Astrocyte of the cerebellum (primary cell): Measurements from ENCODE around the gene PPFIA1.
A peak's percentile ranks its signal among the peaks of the same experiment; 100 is the strongest.

Experiments
- DNase-seq: peaks from one replicate; pipeline ENCODE4 v3.0.0-alpha.2; 2011; ENCODE audit warnings: low read depth
- H3K4me3 ChIP-seq: 2 replicates; pipeline ENCODE4 v1.5.1; 2011; ENCODE audit warnings: mild to moderate bottlenecking, low read depth, low read length, moderate library complexity
- in situ Hi-C: cut with HindIII; loops from 2 replicates; pipeline ENCODE4 v1.10.0; 2017; ENCODE audit warnings: low sequenced_read_pairs
- TF ChIP-seq, protein P1 (sequence below): IDR thresholded peaks from 2 replicates; pipeline ENCODE4 v1.5.1; 2012; ENCODE audit warnings: low read length, low read depth, moderate library complexity, mild to moderate bottlenecking; ENCODE audit errors: missing control alignments

The PPFIA1 gene

GRCh38 chr11:70278994-70279393, 8.5 kb downstream of the PPFIA1 start:
- TF ChIP-seq, protein P1, sequence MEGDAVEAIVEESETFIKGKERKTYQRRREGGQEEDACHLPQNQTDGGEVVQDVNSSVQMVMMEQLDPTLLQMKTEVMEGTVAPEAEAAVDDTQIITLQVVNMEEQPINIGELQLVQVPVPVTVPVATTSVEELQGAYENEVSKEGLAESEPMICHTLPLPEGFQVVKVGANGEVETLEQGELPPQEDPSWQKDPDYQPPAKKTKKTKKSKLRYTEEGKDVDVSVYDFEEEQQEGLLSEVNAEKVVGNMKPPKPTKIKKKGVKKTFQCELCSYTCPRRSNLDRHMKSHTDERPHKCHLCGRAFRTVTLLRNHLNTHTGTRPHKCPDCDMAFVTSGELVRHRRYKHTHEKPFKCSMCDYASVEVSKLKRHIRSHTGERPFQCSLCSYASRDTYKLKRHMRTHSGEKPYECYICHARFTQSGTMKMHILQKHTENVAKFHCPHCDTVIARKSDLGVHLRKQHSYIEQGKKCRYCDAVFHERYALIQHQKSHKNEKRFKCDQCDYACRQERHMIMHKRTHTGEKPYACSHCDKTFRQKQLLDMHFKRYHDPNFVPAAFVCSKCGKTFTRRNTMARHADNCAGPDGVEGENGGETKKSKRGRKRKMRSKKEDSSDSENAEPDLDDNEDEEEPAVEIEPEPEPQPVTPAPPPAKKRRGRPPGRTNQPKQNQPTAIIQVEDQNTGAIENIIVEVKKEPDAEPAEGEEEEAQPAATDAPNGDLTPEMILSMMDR: no peak
- no peak for DNase-seq
- in situ Hi-C loops: no loop called here
- H3K4me3 ChIP-seq: no peak overlapping the region

DNA sequence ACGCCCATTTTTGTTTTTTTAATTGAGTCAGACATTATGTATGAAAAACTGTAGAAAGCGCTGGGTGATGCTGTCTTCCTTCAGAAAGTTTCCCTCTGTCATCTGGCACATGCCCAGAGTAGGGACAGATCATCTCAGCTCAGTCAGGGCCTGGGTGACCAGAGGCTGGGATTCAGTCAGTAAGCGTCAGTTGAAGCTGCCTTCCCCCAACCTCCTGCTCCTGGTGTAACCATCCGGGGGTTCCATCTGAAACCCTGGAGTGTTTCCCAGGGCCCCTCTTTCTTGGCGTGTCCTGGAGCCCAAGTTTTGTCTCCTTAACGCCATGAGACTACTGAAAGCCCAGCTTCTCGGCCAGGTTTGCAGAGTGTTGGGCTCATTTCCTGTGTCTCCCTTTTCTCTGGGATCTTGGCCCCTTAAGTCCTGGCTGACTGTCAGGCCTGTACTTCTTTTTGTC, 10.7 kb downstream of the PPFIA1 start:
- in situ Hi-C loops: no loop called here
- TF ChIP-seq, protein P1: no peak

DNA sequence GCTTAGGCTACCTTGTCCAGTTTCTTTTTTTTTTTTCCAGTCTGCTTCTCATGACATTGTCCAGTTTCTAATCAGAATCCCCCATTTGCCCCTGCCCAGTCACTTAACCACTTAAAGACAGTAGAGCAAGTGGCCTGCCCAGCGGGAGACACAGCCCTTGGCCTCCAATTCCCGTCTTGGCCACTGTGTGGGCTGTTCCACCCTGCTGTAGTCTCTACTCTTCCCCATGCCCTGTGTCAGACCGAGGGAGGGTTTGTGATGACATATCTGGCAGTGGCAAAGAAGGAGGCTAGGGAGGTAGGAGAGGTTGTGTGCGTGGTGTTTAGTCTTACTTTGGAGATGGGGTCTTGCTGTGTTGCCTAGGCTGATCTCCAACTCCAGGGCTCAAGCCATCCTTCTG, 11.5 kb downstream of the PPFIA1 start:
- in situ Hi-C loops: no loop called here
- DNase-seq: no peak
- TF ChIP-seq, protein P1: no peak
- H3K4me3 ChIP-seq: no peak overlapping the region

More for the DNA sequence above, 10.7 kb downstream of the PPFIA1 start:
- no peak overlapping the region for H3K4me3 ChIP-seq
- DNase-seq: peak; percentile 16

GRCh38 chr11:70288721-70289120, 18.2 kb downstream of the PPFIA1 start:
- no peak for DNase-seq

GRCh38 chr11:70289582-70289981, 19.1 kb downstream of the PPFIA1 start:
- TF ChIP-seq, protein P1: no peak
- no peak overlapping the region for H3K4me3 ChIP-seq
- in situ Hi-C loops: no loop called here
- no peak for DNase-seq

More at GRCh38 chr11:70288721-70289120, 18.2 kb downstream of the PPFIA1 start:
- TF ChIP-seq, protein P1: no peak
- no peak overlapping the region for H3K4me3 ChIP-seq
- in situ Hi-C loops: no loop called here

- no peak for DNase-seq
- no peak overlapping the region for H3K4me3 ChIP-seq
- in situ Hi-C loops: no loop called here
- TF ChIP-seq, protein P1: no peak
These were observed 20.0 kb downstream of the PPFIA1 start for GRCh38 chr11:70290361-70291065.

GRCh38 chr11:70292166-70292565, 21.7 kb downstream of the PPFIA1 start:
- in situ Hi-C loops: no loop called here
- no peak for DNase-seq
- TF ChIP-seq, protein P1: no peak
- H3K4me3 ChIP-seq: no peak overlapping the region
